Measurements from ENCODE around the gene MST1R. TPM values are rescaled to one million over a fixed set of nuclear protein-coding genes. Genes with fewer than 3 reads are reported as not detected.

Gene MST1R
- total RNA-seq, 2 donors from 2014 or later = 3.7 to 7.7 TPM

DNA sequence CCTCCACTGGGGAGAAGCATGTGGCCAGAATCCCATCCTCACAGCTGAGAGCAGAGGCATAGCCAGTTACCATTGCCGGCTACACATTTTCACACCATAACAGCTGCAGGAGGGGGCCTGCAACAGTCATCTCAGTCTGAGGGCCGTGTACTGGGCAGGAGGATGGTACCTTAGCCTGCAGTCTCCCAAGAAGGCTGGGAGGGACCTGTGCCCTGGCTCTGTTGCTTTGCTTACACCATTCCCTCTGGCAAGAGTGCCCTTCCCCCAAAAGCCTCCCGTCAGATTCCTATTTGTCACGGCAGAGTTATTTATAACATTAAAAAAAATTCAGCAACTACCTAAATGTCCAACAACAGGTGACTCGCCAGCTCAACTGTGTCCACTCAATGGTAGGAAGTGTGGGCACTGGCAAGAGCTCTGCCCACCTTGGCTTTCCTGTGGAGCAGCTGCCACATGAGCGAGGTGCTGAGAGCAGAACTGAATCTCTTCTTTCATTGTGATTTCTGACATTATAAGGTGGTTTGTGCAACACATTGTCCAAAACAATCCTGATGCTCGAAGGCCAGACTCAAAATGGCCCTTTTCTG is 38.4 kb downstream of the MST1R start:
- no peak for TF ChIP-seq CTCF (IDR thresholded peaks at IDR 0.05)
- H3K4me3 ChIP-seq = no peak overlapping the region
- DNase-seq (ENCODE audit: low spot score) (no peak), ATAC-seq (ENCODE audit: insufficient number of reproducible peaks, low FRiP score, low read depth) (no peak)
- no peaks in the 10 kb centered on the region for H3K36me3 ChIP-seq
- peaks cover 20% of the 10 kb centered on the region for H3K27me3 ChIP-seq (replicated peaks; ENCODE audit: insufficient read depth)
- peaks cover 10 to 12% of the 10 kb centered on the region in 2 donors for H3K4me1 ChIP-seq (ENCODE audit: control insufficient read depth in 1 of 2, low read depth in 2 of 2)
- no peak overlapping the region for H3K27ac ChIP-seq
- H3K9me3 ChIP-seq = no peaks in the 10 kb centered on the region

GRCh38 chr3:49864505-49864904 is 39.2 kb downstream of the MST1R start:
- ATAC-seq (ENCODE audit: insufficient number of reproducible peaks, low FRiP score, low read depth) = no peak
- Histone ChIP-seq H3K27me3 (replicated peaks; ENCODE audit: insufficient read depth) (peaks cover 12% of the 10 kb centered on the region), H3K9me3 (no peaks in the 10 kb centered on the region), H3K36me3 (no peaks in the 10 kb centered on the region), H3K4me1 (ENCODE audit: control insufficient read depth in 1 of 2, low read depth in 2 of 2) (peaks cover 6 to 7% of the 10 kb centered on the region in 2 donors), H3K4me3 (no peak overlapping the region), H3K27ac (no peak overlapping the region)
- no peak for DNase-seq (ENCODE audit: low spot score)
- TF ChIP-seq CTCF (IDR thresholded peaks at IDR 0.05) = no peak

- TF ChIP-seq CTCF (IDR thresholded peaks at IDR 0.05) = no peak
- Histone ChIP-seq H3K27ac (no peak overlapping the region), H3K4me3 (no peak overlapping the region), H3K36me3 (no peaks in the 10 kb centered on the region), H3K4me1 (ENCODE audit: control insufficient read depth in 1 of 2, low read depth in 2 of 2) (peaks cover 5 to 13% of the 10 kb centered on the region in 2 donors), H3K27me3 (replicated peaks; ENCODE audit: insufficient read depth) (no peaks in the 10 kb centered on the region), H3K9me3 (no peaks in the 10 kb centered on the region)
- DNase-seq (ENCODE audit: low spot score) (no peak), ATAC-seq (ENCODE audit: insufficient number of reproducible peaks, low FRiP score, low read depth) (no peak)
Observed at GRCh38 chr3:49859576-49860305, 43.9 kb downstream of the MST1R start.

- Histone ChIP-seq H3K27ac (peak within 1 kb of the TSS; percentile 39 to 65), H3K4me1 (ENCODE audit: control insufficient read depth in 1 of 2, low read depth in 2 of 2) (peaks cover 5 to 13% of the 10 kb centered on the region in 2 donors), H3K9me3 (no peaks in the 10 kb centered on the region), H3K4me3 (peak within 1 kb of the TSS; percentile 79), H3K27me3 (replicated peaks; ENCODE audit: insufficient read depth) (no peaks in the 10 kb centered on the region), H3K36me3 (no peaks in the 10 kb centered on the region)
- peak; percentile 77 for DNase-seq (ENCODE audit: low spot score)
- peak; percentile 98 for ATAC-seq (ENCODE audit: insufficient number of reproducible peaks, low FRiP score, low read depth)
- no peak for TF ChIP-seq CTCF (IDR thresholded peaks at IDR 0.05)
Observed at GRCh38 chr3:49856181-49857005, 47.3 kb downstream of the MST1R start, which contains the start of gene TRAIP. Gene TRAIP, minus strand, starts transcription at chr3:49856564. Its CDS starts 111 bp downstream, at chr3:49856453.

DNA sequence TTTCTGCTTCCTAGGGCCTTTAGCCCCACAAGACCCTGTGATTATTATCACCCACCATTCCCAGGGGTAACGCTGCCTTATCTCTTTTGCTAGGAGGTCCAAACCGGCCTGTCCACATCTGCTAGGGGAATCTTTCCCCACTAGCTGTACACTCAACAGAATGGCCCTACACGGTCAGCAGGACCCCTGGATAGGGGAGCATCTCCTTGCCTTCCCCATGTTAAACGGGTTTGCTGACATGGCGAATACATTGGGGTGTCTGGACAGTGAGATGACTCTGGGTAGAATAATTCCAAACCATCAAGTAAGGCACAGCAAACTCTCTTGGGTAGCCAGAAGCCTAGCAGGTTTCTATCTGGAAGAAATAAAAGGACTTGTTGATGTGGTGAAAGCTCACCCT is 48.0 kb downstream of the MST1R start:
- no peaks in the 10 kb centered on the region for H3K27me3 ChIP-seq (replicated peaks; ENCODE audit: insufficient read depth)
- no peaks in the 10 kb centered on the region for H3K36me3 ChIP-seq
- no peak overlapping the region for H3K27ac ChIP-seq
- ATAC-seq (ENCODE audit: insufficient number of reproducible peaks, low FRiP score, low read depth) (no peak), DNase-seq (ENCODE audit: low spot score) (no peak)
- TF ChIP-seq CTCF (IDR thresholded peaks at IDR 0.05) = no peak
- H3K4me1 ChIP-seq (ENCODE audit: control insufficient read depth in 1 of 2, low read depth in 2 of 2) = peaks cover 5 to 13% of the 10 kb centered on the region in 2 donors
- H3K9me3 ChIP-seq = no peaks in the 10 kb centered on the region
- peak overlapping the region; percentile 79 for H3K4me3 ChIP-seq
